ENCODE data around the gene DAP.

- TF ChIP-seq EZH2 (IDR thresholded peaks at IDR 0.05) (no peak), POLR2AphosphoS5 (IDR thresholded peaks at IDR 0.05; ENCODE audit: borderline replicate concordance, low read depth, low read length) (no peak), FOXP2 (optimal IDR thresholded peaks at IDR 0.05; ENCODE audit: control extremely low read depth, extremely low read length, insufficient read depth) (no peak)
These were observed 17.3 kb upstream of the DAP start for GRCh38 chr5:10778179-10778910.
